Iris pigment epithelial cell (primary cell): Measurements from ENCODE around the gene DUSP9.

Source experiments
- DNase-seq: peaks from one replicate; pipeline ENCODE4 v3.0.0-alpha.2; 2011; ENCODE audit warnings: low read depth

The DUSP9 gene

DNA sequence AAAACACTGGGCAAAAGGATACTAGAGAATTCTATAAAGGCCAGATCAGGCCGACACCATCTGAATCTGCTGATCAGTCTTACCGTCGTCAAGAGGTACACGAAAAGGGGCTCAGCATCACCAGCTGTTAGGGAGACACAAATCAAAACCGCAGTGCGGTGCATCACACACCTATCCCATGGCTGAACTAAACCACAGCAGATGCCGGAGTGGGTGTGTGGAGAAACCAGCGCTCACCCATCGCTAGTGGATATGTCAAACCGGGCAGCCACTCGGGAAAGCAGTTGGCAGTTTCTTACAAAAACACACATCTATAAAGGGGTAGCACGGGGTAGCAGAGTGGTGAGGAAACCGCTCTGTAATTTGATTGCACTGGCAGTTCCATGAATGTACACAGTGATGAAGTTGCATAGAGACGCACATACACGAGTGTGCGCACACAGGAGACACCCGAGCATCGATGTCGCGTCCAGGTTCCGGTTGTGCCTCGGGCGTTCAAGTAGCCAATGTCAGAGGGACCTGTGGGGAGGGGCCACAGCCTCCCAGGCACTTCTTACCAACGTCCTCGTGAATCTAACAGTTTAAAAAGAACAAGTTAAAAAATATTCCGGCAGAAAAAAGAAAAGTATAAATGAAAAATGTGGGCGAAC, 24.9 kb upstream of the DUSP9 start:
- DNase-seq = no peak

DNA sequence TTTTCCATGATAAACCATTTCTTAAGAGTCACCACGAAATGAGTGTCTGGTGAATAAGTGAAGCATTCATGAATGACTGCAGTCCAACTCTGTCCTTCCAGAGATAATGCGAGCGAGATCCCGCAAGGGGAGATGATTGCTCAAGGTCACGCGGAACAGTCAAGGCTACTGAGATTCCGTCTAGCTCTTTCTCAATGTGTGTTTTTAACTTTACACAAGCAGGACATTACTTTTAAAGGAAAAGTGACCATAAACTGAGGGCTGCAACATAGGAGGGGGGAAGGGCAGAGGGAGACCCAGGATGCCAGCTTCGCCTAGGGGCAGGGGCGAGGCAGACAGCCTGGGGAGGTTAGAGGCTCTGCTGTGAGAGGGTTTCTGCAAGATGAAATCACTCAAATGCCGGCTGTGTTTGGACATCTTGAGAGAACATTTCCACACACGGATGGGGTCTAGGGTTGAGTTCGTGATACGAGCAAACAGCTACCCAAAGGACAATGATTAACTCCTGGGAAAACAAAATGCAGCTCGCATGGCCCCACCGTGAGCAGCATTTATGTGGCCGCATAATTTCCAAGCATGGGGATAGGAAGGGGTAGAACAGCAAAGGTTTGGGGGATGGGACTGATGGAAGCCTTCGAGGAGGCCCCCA, 24.2 kb upstream of the DUSP9 start:
- no peak for DNase-seq

DNA sequence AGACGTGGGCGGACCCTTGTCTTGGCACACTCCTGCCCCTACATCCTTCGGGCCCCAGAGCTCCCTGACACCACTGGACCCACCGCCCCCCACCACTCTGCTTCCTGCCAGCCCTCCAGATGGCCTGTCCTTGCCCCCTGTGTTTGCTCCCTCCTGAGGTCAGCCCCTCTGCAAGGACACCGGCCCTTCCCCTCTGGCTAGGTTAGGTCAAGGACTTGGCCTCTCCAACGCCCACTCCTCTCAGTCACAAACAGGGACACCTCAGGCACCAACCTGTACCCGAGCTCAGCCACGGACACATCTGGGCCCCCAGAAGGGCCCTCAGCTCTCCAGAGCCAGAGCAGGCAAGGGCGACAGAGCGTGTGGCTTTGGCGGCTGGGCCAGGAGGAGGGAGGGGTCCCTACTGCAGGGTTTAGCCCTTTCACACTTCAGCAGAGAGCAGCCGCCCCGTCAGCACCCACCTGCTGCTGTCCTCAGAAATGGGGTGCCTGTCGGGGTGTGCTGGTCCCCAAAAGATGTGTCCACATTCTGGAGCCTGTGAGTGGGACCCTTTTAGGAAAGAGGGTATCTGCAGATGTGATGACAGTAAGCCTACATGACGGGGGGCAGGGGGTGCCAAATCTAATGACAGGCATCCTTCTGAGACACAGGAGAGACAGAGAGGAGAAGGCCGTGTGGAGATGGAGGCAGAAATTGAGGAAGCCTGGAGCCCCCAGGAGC, 23.5 kb upstream of the DUSP9 start:
- no peak for DNase-seq

DNA sequence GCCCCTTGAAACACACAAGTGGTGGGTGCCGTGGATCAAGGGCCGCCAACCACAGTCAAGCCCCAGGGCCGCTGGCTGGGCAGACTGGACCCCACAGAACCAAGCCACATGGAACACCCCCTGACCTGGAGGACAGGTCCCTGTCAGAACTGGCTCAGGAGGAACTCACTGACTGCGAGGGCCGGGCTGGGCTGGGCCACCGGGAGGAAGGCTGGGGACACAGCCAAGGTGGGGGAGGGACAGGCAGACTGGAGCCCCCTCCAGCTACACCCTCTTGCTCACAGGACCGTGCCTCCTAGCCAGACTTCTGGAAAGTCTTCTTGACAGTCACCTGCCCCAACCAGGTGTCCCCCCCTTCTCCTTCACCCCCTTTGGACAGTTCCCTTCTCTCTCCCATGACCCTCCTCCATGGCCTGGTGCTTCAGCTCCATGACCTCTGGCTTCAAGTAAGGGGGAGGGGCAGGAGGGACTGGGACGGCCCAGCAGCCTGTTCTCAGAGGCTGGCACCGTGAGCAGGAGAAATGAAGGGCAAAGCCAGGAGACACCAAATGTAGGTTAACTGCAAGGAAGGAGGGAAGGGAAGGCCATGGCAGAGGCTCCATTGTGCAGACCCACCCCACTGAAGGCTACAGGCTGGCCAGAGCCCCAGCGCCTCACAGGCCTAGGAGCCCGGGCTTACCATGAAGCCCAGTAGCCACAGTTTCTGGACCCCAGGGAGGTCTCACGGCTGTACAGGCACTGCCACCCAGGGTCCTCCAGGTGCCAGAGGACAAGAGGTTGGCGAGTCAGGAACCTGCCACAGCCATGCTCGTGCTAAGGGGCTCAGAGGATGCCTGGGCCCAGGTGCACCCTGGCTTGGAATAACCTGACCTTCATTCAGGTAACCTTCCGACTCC, 22.6 kb upstream of the DUSP9 start:
- no peak for DNase-seq

DNA sequence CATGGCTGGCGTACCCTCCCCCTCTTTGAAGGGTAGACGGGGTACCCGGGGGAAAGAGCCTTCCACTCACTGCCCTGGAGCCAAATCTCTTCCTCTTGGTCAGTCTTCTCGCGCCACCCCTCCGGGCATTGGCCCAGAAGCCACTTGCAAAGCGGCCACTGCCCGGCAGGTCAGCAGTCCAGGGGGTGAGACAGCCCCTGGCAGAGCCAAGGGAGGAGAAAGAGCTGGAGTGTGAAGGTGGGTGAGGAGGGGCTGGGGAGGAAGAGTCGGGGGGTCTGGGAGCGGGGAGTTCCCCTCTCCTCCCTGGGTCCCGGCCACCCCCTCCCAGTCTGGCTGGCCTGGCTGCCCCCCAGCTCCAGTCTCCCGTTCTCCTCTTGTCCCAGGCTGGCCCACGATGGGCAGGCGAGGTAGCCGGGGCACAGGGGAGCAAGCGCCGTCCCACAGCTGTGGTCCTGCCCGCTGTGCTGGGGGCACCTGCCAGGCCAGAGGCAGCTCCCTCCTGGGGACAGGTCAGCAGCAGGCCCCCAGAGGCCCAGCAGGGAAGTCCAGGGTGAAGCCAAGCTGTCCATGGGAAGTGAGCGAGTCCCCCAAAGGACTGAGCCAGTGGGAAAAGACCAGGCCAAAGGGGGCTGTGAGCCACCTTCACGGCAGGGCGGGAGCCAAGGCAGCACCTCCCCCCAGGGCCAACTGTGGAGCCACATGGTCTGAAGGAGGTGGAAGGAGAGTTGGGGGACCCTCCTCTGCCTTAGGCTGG, 21.6 kb upstream of the DUSP9 start:
- no peak for DNase-seq

DNA sequence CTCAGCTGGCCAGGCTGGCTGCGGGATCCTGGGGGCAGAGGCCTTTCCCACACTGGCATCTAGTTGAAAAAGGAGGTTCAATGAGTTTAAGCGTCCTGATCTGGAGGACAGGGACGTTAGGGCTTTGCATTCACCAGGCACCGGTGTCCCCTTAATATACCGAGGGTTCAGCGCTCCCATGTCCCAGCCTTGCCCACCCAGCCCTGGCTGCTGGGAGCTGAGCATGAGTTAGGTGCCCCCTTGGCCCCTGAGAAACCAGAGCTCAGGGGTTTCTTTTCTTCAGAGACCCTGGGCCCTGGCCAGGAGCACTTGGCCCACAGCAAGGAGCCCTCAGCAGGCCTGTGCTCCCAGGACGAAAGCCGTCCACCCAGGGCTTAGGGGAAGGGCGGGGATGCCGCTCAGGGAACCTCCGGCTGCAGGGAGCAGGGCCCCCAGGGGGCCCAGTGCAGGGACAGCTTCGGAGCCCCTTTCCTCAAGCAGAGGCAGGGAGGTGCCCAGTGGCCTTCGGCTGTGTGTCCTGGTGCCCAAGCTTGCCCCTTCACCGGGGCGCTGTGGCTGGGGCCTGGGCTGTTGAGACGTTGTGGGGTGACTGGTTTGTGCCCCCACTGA, 20.9 kb upstream of the DUSP9 start:
- no peak for DNase-seq

DNA sequence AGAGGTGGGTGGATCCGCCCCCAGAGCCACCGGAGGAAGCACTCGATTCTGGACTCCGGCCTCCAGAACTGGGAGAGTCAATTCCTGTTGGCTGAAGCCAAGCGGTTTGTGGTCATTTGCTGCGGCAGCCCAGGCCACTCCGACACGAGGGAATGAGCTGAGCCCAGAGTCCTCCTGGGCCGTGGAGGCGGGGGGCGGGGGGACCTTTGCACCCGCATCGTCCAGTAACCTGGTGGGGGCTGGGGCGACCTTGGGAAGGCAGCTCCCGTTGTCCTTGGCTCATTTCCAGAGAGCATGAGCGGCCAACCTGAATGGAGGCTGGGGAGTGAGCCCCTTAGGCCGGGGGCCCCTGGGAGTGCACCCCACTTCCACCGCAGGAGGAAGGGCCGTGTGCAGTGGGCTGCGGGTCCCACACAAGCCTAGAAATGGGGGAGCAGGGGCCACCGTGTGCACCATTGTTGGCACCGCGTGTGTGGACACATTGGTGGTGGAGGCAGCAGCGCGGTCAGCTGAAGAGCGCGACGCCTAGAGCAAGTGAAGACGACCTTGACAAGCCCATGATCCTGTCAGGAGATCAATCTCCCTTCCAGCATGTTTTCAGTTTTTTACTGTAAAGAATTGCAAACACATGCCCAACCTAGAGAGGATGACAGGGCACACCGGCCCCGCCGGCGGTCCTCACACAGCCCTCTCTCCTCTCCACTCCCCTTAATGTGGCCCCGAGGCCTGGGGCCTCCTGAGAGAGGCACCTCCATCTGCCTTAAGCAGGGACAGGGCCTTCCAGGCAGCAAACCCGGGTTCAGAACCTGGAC, 19.9 kb upstream of the DUSP9 start:
- no peak for DNase-seq

DNA sequence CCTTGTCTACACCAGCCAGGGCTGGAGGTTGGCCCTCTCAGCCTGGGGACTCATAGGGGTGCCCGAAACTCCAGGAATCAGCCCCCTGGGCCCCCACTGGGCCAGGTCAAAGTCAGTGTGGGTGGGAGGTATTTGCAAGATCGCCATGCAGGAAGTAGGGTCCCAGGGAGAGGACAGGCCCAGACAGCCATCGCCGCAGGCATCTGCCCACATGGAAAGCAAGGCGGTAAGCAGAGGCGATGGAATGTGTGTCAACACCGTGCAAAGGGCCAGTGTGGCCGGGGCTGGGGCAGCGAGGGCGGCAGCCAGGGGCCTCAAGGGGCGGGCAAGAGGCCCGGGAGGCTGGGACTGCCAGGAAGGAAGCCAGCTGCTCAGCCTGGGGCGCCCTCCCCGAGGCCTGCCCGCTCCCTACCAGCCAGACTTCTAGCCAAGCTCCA, 19.3 kb upstream of the DUSP9 start:
- DNase-seq = no peak

DNA sequence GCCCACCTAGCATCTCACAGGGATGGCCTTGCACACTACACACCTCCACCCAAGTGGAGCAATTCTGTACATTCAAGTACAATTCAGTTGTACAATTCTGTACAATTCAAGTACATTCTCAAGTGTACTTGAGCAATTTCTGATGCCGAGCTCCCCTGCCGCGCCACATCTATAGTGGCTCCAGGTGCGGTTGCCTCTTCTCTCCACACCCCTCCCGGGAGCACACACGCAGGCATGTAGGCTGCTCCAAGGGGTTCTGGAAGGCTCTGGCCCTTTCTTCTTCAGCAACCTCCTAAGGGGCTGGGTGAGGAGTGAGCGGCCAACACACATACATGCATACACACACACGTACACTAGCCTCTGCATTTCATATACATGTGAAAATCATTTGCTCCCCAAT, 18.9 kb upstream of the DUSP9 start:
- no peak for DNase-seq

DNA sequence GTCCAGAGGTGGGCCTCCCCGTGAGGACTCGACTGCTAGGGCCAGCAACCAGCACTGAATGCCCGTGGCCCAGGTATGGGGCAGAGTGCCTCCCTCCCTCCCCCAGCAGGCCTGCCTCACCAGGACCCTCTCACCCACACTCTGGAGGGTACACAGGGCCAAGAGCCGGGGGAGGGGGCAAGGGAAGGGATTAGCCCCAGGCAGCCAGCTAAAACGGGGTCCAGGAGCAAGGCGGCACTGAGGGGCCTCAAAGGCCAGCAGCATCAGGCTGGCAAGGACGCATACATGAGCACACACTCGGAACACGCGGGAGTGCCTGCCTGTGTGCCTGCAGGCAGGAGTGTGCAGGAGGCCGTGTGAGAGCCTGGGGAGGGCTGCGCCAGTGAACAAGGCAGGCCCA, 18.3 kb upstream of the DUSP9 start:
- DNase-seq = no peak

DNA sequence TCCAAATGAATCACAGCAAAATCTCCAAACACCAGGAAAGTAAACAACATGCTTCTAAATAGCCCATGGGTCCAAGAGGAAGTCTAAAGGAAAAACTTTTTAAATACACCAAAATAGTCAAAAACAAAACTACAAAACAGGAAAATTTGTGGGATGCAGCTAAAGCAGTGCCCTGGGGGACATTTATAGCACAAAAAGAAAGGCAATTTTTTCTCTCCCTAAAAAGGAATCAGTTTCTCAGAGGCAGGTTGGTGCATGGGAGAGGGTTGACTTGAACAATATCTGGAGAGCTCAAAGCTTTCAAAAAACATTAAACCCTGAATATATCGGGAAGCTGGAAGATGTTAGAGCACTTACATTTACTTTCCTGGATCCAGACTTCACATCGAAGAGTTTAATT, 15.7 kb upstream of the DUSP9 start:
- DNase-seq = no peak

DNA sequence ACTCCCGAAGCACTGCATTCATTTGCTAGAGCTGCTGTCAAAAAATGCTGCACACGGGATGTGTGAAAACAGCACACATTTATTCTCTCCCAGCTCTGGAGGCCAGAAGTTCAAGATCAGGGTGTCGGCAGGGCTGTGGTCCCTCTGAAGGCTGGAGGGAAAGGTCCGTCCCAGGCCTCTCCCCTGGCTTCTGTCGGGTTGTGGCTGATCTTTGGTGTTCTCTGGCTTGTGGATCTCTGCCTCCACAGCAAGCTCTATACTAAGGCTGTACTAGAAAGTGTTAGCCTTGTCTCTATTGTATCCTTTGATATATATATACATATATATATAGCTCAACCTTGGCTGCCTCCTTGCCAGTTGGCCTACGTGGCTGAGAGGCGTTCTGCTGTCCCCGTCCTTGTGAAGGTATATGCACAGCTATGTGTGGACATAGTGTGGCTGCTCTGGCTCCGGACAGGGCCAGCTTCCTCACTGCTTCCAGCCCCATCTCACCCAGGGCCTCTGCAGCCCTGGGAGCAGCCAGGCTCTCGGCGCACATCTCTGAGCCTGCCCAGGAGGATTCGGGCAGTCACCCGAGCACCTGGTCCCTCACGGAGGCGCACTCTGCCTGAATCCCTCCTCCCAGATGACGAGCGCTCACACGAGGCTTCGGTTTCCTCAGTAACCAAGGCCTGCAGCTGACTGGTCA, 15.0 kb upstream of the DUSP9 start:
- no peak for DNase-seq

DNA sequence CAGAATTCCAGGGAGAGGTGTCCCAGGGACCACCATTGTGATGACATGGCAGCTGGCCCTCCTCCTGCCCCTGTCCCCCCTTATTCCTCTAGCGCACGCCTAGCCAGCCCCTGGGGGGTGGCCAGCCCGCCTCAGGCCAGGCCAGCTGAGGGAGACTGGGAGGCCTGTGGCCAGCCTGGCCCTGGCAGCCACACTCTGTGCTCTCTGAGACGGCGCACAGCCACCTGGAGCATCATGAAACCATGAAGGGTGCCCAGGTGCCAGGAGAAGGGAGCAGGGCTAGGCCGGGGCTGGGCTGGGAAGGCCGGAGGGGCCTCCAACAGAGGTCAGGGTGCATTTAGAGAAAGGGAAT, 14.4 kb upstream of the DUSP9 start:
- DNase-seq = no peak

DNA sequence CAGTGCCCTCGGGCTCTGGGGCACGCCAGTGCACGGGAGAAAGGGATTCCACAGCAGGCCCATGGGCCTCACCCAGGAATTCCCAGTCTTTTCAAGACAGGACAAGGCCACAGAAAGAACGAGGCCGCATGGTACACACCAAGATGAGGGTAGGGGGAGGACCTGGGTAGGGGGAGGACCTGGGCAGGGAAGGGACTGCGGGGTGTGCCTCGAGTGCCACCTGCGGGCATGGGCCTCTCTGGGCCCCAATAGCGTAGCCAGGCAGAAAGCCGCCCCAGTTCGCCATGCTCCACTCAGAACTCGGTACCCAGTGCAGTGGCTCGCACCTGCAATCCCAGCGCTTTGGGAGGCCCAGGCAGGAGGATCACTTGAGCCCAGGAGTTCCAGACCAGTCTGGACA, 14.0 kb upstream of the DUSP9 start:
- no peak for DNase-seq

DNA sequence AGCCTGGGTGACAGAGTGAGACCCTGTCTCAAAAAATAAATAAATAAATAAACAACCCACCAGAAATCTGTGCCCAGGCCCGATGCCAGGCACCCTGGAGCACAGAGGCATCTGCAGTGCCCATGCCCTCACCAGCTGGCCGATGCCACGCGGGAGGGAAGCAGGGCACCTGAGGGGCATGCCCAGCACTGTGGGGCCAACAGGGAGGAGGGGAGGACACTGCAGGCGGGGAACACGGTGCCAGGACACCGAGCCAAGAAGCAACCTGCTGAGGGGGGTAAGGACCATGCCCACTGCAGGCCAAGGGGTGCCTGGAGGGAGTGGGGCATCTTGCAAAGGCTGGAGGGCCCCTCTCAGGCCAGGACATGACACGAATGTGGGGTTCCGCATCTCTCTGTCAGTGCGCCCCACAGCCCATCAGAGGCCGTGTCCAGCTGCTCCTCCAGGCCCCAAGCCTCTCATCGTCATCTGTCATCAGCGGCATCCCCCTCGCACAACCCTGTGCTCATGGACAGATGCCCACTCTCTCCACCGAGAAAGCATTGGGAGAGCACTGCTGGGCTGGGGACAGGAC, 13.3 kb upstream of the DUSP9 start:
- no peak for DNase-seq

DNA sequence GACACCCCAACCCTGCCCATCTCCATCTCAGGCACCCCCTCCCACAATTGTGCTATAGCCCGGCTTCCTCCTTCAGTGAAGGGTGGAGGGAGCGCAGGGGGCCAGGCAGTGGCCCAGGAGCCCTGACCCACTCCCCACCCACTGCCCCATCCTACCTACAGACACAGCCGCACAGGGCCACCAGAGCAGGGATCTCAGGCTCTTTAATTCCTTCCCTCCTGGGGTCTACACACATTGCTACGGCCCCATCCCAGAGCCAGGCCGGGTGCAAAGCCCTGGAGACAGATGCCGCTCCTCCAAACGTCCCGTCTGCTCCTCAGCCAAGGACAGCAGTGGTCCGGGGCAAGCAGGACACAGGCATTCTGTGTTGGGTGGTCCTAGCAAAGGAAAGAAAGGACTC, 12.8 kb upstream of the DUSP9 start:
- DNase-seq = no peak

DNA sequence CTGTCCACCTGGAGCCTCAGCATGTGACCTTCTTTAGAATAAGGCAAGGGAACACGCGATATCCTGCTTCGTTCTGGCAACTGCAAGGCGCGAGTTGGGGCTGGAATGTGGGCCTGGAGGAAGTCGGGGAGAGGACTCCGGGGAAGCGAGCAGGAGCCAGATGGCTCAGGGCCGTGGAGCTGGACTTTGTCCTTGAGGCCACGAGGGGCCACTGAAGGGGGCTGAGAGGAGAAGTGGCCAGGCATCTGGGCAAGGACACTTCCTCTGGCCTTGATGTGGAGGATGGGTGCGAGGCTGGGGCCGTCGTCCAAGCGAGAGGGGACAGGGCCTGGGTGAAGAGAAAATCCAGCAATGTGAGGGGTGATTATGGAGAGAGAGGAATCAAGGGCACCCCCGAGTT, 12.2 kb upstream of the DUSP9 start:
- no peak for DNase-seq

DNA sequence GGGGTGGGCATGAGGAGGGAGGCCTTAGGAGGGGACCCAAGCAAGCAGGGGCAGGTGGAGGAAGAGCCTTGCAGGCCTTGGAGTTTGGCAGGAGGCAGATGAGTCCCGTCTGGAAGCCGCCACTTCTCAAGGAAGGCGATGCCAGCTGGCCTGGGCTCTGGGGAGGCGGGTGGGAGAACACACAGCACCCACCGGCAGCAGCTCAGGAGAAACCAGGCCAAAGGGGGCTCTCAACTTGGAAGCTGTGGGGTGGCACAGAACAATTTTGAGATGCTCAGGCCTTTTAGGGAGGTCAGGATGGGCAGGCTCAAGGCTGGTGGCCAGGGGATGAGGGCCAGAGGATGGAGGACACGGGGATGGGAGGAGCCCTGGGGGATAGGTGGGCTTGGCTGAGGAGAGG, 11.6 kb upstream of the DUSP9 start:
- no peak for DNase-seq

DNA sequence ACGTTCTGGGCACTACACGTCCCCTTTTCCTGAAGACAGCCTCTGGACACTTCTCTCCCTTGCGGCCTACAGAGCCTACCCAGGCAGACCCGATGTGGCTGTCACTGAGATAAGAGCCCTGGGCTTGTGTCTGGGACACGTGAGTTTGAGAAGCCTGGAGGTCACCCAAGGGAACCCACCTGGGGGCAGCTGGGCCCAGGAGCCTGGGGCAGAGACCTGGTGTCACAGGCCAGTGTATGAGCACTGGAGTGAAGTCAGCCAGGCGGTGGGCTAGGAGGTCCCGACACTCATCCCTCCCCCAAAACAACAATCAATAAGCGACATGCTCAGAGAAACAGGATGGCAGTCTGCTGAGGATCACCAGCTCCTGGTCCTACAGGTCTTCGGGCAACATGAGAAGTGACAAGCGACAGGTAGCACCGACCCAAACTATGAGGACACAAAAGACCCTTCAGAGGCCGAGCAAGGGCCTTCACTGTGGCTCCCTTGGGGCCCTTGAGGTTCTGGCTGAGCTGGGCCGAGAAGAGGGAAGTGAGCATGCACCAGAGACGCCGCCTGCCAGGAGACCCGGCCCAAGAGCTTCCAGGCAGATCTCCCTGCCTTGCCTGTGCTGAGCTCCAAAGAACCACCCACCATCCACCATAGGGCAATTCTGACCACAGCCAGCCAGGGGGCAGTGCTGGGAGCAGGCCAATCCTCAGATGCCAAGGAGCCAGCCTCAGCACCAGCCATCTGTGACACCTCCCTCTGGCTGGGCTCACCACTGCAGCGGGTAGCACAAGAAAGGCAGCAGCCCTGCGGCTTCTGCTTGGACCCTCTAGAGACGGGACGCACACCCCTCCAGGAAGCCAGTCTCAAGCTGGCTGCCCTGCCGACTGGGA, 11.0 kb upstream of the DUSP9 start:
- DNase-seq = no peak
